ENCODE measurements around the gene HSD17B13. TPM values are rescaled to one million over a fixed set of nuclear protein-coding genes. Genes with fewer than 3 reads are reported as not detected.

The HSD17B13 gene
- total RNA-seq, 4 donors from 2014 or later = 0.14 to 2.4 (median 0.26) TPM; not detected in 1

GRCh38 chr4:87333267-87333666, 10.6 kb upstream of the HSD17B13 start:
- Histone ChIP-seq H3K27me3 (no peaks in the 10 kb centered on the region), H3K9me3 (peaks cover 0 to 6% of the 10 kb centered on the region in 2 donors), H3K4me3 (no peak overlapping the region), H3K27ac (no peak overlapping the region), H3K36me3 (no peaks in the 10 kb centered on the region), H3K4me1 (no peaks in the 10 kb centered on the region)
- DNase-seq = no peak
- no peak for TF ChIP-seq POLR2A (IDR thresholded peaks at IDR 0.05)
- no peak for TF ChIP-seq CTCF (IDR thresholded peaks at IDR 0.05)
- intact Hi-C loops (cut with DNase I; ENCODE audit: low total_unique reads) = no loop called here

- no peaks in the 10 kb centered on the region for H3K27me3 ChIP-seq
- DNase-seq = no peak
- no peaks in the 10 kb centered on the region for H3K36me3 ChIP-seq
- H3K4me3 ChIP-seq = no peak overlapping the region
- no peaks in the 10 kb centered on the region for H3K4me1 ChIP-seq
- peaks cover 0 to 6% of the 10 kb centered on the region in 2 donors for H3K9me3 ChIP-seq
- intact Hi-C loops (cut with DNase I; ENCODE audit: low total_unique reads) = no loop called here
- H3K27ac ChIP-seq = no peak overlapping the region
- TF ChIP-seq POLR2A (IDR thresholded peaks at IDR 0.05) = no peak
- no peak for TF ChIP-seq CTCF (IDR thresholded peaks at IDR 0.05)
Measured at GRCh38 chr4:87330761-87331160, 8.1 kb upstream of the HSD17B13 start.

- no peak for DNase-seq
- peak overlapping the region in 1 of 2 donors; percentile 9 for H3K27ac ChIP-seq
- H3K27me3 ChIP-seq = no peaks in the 10 kb centered on the region
- H3K4me3 ChIP-seq = no peak overlapping the region
- H3K36me3 ChIP-seq = no peaks in the 10 kb centered on the region
- peaks cover 0 to 5% of the 10 kb centered on the region in 2 donors for H3K4me1 ChIP-seq
- no peaks in the 10 kb centered on the region for H3K9me3 ChIP-seq
- intact Hi-C loops (cut with DNase I; ENCODE audit: low total_unique reads) = no loop called here
- TF ChIP-seq CTCF (IDR thresholded peaks at IDR 0.05) (no peak), POLR2A (IDR thresholded peaks at IDR 0.05) (no peak)
Measured at GRCh38 chr4:87327136-87327535, 4.5 kb upstream of the HSD17B13 start.

- peak overlapping the region in 1 of 2 donors; percentile 9 for H3K27ac ChIP-seq
- intact Hi-C loops (cut with DNase I; ENCODE audit: low total_unique reads) = no loop called here
- no peaks in the 10 kb centered on the region for H3K9me3 ChIP-seq
- no peak for DNase-seq
- H3K27me3 ChIP-seq = no peaks in the 10 kb centered on the region
- no peak for TF ChIP-seq POLR2A (IDR thresholded peaks at IDR 0.05)
- no peak for TF ChIP-seq CTCF (IDR thresholded peaks at IDR 0.05)
- H3K4me3 ChIP-seq = no peak overlapping the region
- no peaks in the 10 kb centered on the region for H3K36me3 ChIP-seq
- peaks cover 0 to 5% of the 10 kb centered on the region in 2 donors for H3K4me1 ChIP-seq
Measured at GRCh38 chr4:87326460-87326859, 3.8 kb upstream of the HSD17B13 start.

- Histone ChIP-seq H3K27me3 (no peaks in the 10 kb centered on the region), H3K4me3 (peak overlapping the region in 1 of 2 donors; percentile 6), H3K9me3 (no peaks in the 10 kb centered on the region), H3K27ac (peak overlapping the region; percentile 80 to 89), H3K4me1 (peaks cover 0 to 9% of the 10 kb centered on the region in 2 donors), H3K36me3 (no peaks in the 10 kb centered on the region)
- TF ChIP-seq POLR2A (IDR thresholded peaks at IDR 0.05) (no peak), CTCF (IDR thresholded peaks at IDR 0.05) (no peak)
- intact Hi-C loops (cut with DNase I; ENCODE audit: low total_unique reads) = no loop called here
- DNase-seq = no peak
Measured at GRCh38 chr4:87321888-87322287, 794 bp downstream of the HSD17B13 start.

Measured in uterus (tissue), 4 donors.